Measurements from ENCODE around the gene SPATA31E1.

GRCh38 chr9:87883990-87884389 lies 1.3 kb downstream of the SPATA31E1 start:
- TF ChIP-seq, protein P1, sequence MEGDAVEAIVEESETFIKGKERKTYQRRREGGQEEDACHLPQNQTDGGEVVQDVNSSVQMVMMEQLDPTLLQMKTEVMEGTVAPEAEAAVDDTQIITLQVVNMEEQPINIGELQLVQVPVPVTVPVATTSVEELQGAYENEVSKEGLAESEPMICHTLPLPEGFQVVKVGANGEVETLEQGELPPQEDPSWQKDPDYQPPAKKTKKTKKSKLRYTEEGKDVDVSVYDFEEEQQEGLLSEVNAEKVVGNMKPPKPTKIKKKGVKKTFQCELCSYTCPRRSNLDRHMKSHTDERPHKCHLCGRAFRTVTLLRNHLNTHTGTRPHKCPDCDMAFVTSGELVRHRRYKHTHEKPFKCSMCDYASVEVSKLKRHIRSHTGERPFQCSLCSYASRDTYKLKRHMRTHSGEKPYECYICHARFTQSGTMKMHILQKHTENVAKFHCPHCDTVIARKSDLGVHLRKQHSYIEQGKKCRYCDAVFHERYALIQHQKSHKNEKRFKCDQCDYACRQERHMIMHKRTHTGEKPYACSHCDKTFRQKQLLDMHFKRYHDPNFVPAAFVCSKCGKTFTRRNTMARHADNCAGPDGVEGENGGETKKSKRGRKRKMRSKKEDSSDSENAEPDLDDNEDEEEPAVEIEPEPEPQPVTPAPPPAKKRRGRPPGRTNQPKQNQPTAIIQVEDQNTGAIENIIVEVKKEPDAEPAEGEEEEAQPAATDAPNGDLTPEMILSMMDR (IDR thresholded peaks at IDR 0.05) = no peak
- TF ChIP-seq POLR2A (IDR thresholded peaks at IDR 0.05) = no peak
